PC-9 (cell line): ENCODE measurements around the gene PTPRD.

Experiments
- EZH2 ChIP-seq: fragments of 200-600 bp; sonication (generic); IDR thresholded peaks from 2 replicates; pipeline ENCODE4 v1.8.0; 2017; ENCODE audit warnings: antibody characterized with exemption, low read depth
- TF ChIP-seq, protein P1 (sequence below): fragments of 200-600 bp; sonication (generic); conservative IDR thresholded peaks from 2 replicates; pipeline ENCODE4 v1.6.1; 2017; ENCODE audit warnings: mixed run types, antibody characterized with exemption, mild to moderate bottlenecking, moderate library complexity

DNA sequence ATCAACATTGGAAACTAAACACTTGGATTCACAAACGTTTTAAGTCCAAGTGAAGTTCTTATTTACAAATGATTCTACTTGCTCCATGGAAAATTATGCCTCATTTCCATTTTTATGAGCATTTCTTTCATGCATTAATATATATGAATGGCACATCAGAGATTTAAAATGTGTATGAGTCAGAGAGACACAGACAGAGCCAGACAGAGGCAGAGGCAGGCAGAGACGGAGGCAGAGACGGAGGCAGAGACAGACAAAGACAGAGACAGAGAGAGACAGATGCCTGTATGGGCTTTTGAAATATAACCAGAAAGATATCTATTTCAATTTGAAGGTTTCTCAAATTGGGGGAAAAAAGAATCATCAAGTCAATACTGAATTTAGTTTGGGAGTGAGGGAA is 649.0 kb downstream of the PTPRD start:
- TF ChIP-seq, protein P1, sequence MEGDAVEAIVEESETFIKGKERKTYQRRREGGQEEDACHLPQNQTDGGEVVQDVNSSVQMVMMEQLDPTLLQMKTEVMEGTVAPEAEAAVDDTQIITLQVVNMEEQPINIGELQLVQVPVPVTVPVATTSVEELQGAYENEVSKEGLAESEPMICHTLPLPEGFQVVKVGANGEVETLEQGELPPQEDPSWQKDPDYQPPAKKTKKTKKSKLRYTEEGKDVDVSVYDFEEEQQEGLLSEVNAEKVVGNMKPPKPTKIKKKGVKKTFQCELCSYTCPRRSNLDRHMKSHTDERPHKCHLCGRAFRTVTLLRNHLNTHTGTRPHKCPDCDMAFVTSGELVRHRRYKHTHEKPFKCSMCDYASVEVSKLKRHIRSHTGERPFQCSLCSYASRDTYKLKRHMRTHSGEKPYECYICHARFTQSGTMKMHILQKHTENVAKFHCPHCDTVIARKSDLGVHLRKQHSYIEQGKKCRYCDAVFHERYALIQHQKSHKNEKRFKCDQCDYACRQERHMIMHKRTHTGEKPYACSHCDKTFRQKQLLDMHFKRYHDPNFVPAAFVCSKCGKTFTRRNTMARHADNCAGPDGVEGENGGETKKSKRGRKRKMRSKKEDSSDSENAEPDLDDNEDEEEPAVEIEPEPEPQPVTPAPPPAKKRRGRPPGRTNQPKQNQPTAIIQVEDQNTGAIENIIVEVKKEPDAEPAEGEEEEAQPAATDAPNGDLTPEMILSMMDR = no peak
- TF ChIP-seq EZH2 = no peak
